Activated T-cell treated with anti-CD3 and anti-CD28 coated beads, Interleukin-2, amount 50 U/mL, for 1 hour (primary cell): ENCODE results near the gene VPS16.
A peak's percentile ranks its signal among the peaks of the same experiment; 100 is the strongest.

ENCODE experiments used
- DNase-seq: peaks from one replicate; pipeline ENCODE4 v3.0.0-alpha.2; 2020

The VPS16 gene

GRCh38 chr20:2840138-2840966 lies at the start of gene VPS16, which contains the start of gene PCED1A:
Gene VPS16 (plus strand): TSS chr20:2840745. CDS start chr20:2840775, 30 bp downstream.
Gene PCED1A (minus strand): TSS chr20:2840655. CDS start chr20:2839912, 743 bp downstream.
- peak; percentile 93 for DNase-seq

DNA sequence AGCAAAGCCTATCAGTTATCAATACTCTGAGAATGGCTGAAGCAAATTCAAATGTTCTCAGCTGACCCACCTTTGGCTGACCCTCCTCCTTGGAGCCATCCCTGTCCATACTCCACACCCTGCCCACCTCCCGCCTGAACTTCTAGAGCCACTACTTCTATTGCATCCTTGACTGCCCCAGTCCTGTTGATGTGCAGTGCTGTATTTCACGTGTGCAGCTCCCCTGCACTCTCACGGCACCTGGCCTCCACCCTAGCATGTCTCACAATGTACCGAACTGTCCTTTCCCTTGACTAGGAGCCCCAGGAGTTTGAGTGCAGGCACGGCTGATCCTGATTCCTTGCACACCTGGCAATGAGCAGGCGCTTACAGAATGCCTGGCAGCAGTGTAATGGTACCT lies 47.1 kb upstream of the VPS16 start:
- DNase-seq, result no peak

DNA sequence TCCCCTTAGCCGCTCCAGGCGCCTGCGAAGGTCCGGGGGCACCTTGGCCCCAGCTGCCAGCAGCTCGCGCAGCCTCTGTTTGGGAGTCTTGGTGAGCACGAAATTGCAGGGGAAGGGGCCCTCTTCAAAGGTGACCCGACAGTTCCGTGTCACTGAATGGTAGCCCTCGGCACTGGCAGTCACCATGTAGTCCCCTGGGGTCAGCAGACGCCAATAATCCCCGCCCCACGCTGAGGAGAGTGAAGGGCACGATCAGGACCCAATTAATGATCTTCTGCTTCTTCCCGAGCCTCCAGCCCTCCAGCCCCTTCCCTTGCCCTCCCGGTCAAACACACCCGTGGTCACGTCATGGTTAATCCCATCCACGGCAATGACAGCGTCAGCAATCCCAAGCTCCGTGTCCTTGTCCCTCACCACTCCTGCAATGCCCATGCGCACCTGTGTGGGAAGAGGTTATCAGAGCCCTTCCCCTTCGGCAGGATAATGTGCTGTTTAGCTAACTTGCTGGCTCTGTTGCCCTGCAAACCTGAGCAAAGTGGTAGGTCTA lies 46.3 kb upstream of the VPS16 start:
- DNase-seq, result no peak

DNA sequence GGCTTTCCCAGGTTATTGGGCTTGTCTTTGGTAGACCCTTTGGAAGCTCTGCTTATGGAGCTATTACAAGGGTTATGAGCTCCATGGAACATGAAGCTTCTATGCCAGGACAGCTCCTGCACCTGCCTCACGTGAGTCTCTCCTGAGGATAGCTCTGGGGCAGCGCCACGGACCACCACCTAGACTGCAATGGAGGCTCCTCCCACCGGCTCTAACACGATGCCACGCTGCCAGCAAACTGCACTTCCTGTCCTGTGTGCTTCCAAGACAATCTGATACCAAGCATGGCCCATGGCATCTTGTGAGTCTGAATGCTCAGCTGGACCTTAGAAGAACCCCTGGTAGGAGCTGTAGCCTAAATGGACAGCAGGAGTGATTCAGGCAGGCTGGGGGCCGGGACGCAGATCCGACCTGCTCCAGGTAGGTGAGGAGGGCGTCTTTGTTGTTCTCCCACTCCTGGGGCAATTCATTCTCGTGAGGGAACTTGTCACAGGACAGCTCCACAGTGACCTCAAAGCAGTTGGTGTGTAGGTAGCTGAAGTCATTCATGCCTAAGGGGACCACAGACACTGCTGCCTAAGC lies 45.6 kb upstream of the VPS16 start:
- DNase-seq, result no peak

DNA sequence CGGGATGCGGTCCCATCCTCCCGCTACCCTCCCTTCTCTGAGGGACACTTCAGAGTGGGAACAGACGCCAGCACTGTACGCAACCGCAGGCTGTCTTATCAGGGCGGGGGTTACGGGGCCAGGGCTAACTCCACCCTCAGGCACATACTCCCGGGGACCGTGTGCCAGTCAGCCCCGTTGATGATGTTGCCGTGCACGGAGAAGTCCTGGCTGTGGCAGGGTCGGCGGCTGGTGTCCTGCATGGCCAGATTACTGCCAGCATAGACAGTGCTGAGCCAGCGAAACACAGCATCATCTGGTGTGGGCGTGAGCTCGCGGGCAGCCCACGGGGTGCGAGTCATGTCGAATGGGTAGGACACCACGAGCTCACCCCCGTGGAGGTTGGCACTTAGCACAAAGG lies 45.1 kb upstream of the VPS16 start:
- DNase-seq, result no peak

- no peak for DNase-seq
These were observed 44.4 kb upstream of the VPS16 start for GRCh38 chr20:2796011-2796660.

DNA sequence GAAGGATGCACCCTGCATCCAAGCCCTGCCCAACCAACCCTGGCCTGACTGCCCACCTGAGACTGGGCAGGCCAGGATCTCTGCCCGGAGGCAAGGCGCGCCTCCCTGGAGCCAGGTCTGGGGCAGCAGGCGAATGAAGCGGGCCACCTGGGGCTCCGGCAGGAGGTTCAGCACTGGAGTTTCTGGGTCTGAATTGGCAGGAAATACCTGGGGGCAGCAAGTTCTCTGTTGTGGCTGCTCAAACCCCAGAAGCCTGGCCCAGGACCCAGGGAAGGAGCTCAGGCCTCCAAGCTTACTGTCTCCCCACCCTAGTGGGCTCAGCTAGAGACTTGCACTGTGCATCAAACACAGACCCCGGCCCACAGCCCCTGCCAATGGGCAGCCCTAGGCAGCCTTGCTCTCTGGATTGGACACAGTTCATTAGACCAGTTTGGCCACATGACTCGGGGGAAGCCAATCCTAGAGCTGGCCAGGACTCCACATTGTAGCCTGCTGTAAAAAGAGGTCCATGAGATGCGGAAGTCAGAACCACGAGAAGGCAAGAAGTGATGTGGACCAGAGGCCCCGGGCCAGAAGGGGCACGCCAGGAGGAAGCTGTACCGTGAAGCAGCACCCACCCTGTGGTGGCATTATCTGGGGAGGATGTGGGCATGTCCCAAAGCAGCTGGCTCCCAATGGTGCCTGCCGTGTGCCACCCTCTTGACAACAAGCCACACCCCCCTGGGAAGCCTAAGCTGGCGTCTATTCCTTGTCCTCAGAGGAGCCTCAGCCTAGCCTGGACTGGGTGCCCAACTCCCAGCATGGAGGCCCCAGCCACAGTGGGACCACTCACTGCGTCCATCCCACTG lies 43.2 kb upstream of the VPS16 start:
- DNase-seq, result no peak

GRCh38 chr20:2798095-2798805 lies 42.3 kb upstream of the VPS16 start:
- DNase-seq, result no peak

- no peak for DNase-seq
These were observed 41.7 kb upstream of the VPS16 start for GRCh38 chr20:2798814-2799213.

GRCh38 chr20:2799271-2799670 lies 41.3 kb upstream of the VPS16 start:
- DNase-seq, result no peak

GRCh38 chr20:2799688-2800520 lies 40.6 kb upstream of the VPS16 start:
- DNase-seq, result no peak

- DNase-seq, result peak; percentile 32
These were observed 39.8 kb upstream of the VPS16 start, which contains the start of gene CPXM1 for GRCh38 chr20:2800521-2801285. Gene CPXM1 (minus strand): TSS chr20:2800627. CDS start chr20:2800572, 55 bp downstream.

GRCh38 chr20:2801286-2801728 lies 39.2 kb upstream of the VPS16 start:
- DNase-seq, result no peak

GRCh38 chr20:2804041-2804828 lies 36.3 kb upstream of the VPS16 start:
- DNase-seq, result no peak

GRCh38 chr20:2804852-2805688 lies 35.5 kb upstream of the VPS16 start:
- DNase-seq, result no peak

DNA sequence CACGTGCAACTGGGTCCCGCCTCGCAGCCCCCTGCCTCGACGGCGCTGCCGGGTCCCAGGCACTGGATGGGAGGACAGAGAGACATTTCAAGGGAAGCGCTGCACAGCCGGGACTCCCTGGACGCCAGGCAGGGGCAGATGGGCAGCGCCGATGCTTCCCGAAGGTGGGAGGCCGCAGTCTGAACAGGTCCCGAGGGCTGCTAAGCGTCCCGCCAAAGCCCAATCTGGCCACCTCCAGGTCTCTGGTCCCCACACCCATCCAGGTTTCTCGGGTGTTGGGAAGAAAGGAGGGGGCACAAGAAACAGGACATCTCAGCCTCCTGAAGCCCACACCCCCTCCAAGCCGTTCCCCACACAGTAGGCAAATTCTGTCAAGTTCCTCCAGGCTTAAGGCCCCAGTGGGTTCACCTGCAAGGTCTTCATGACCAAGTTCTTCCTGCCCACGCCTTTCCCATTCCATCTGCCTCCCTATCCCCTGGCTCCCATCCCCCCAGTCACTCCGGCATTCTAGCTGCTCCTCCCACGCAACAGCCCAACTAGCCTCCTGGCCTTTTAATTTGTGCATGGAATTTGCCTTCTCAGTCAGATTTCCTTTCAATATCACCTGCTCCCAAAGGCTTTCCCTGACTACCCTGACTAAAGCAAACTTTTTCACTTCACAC lies 34.7 kb upstream of the VPS16 start:
- no peak for DNase-seq

GRCh38 chr20:2806351-2806701 lies 34.2 kb upstream of the VPS16 start:
- DNase-seq, result no peak

DNA sequence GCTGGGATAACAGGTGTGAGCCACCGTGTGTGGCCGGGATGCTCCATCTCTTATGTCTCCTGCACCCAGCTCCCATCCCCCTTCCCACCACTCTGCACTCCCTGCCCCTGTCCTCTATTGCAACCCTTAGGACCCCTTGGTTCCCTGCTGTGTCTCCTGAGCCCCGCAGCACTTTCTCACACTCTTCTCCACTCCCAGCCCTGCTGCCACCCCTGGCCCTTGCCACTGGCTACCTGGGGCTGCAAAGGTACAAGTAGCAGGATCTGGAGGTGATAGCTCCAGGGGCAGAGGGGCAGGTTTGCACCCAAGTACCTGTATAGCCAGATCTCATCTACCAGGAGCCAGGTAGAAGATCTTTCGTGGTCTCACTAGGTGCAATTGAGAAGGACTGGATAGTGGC lies 33.5 kb upstream of the VPS16 start:
- no peak for DNase-seq
